ENCODE results near the gene MARCHF5.
"Not testable (repeated sequence)": the region's sequence is repeated elsewhere in the genome, so short reads cannot be mapped to it uniquely, and the experiment has no call there.

GRCh38 chr10:92347035-92347676 is 56.2 kb downstream of the MARCHF5 start:
- not testable (repeated sequence) for TF ChIP-seq EP300 (IDR thresholded peaks at IDR 0.05); CTCF (IDR thresholded peaks at IDR 0.05); SMC3 (IDR thresholded peaks at IDR 0.05); PBX3 (IDR thresholded peaks at IDR 0.05); SREBF2 (IDR thresholded peaks at IDR 0.05); POLR2A (IDR thresholded peaks at IDR 0.05; ENCODE audit: low read length); REST (IDR thresholded peaks at IDR 0.05); POLR2AphosphoS2 (conservative IDR thresholded peaks at IDR 0.05; ENCODE audit: low read length); MAFK (IDR thresholded peaks at IDR 0.05; ENCODE audit: partially characterized antibody)
